Measurements from ENCODE around the gene SLC24A3.

Gene SLC24A3

DNA sequence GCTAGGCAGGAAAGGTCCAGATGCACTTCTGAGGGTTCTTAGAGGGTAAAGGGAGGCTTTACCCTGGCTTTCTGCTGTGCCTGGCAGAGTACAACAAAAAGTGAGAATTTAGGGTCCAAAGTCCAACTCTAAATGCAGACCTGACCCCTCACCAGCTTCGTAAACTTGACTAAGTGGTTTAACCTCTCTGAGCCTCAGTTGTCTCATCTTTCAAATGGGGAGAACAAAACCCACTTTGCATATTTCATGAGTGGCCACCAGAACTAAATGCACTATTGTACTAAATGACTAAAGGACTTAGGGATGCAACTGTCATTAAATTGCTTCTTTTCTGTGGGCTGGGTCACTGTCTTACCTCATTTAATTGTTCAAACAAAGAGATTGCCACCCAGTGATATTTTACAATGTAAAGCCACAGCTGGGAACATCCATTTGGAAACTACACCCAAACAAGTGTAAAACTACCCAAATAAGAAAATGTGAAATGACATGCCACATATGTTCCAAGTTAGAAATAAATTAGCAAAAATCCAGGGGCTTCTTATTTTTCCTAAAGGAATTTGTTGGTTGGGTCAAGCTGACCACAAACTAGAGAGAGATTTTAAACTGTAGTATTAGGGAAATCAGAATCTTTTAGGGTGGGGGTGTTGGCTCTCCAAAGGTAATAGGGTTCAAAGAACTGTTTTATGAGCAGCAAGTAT, 497.3 kb downstream of the SLC24A3 start:
- no peak overlapping the region for H3K4me2 ChIP-seq (ENCODE audit: low read length)
- H2AFZ ChIP-seq (ENCODE audit: low read depth, low read length) = no peak overlapping the region
- no peak overlapping the region for H3K27ac ChIP-seq (ENCODE audit: low read length)
- peaks cover 17% of the 10 kb centered on the region for H3K4me1 ChIP-seq (ENCODE audit: low read length)
- H3K4me3 ChIP-seq (ENCODE audit: low read length) = no peak overlapping the region
- no peaks in the 10 kb centered on the region for H4K20me1 ChIP-seq (ENCODE audit: insufficient read depth, low read length)
- H3K9ac ChIP-seq (ENCODE audit: low read length) = no peak overlapping the region
- TF ChIP-seq, protein P1, sequence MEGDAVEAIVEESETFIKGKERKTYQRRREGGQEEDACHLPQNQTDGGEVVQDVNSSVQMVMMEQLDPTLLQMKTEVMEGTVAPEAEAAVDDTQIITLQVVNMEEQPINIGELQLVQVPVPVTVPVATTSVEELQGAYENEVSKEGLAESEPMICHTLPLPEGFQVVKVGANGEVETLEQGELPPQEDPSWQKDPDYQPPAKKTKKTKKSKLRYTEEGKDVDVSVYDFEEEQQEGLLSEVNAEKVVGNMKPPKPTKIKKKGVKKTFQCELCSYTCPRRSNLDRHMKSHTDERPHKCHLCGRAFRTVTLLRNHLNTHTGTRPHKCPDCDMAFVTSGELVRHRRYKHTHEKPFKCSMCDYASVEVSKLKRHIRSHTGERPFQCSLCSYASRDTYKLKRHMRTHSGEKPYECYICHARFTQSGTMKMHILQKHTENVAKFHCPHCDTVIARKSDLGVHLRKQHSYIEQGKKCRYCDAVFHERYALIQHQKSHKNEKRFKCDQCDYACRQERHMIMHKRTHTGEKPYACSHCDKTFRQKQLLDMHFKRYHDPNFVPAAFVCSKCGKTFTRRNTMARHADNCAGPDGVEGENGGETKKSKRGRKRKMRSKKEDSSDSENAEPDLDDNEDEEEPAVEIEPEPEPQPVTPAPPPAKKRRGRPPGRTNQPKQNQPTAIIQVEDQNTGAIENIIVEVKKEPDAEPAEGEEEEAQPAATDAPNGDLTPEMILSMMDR (IDR thresholded peaks at IDR 0.05; ENCODE audit: low read depth, low read length) = no peak
- no peak for TF ChIP-seq EZH2phosphoT487 (IDR thresholded peaks at IDR 0.05; ENCODE audit: low read depth)
- no peaks in the 10 kb centered on the region for H3K36me3 ChIP-seq (replicated peaks; ENCODE audit: low read depth, low read length)
- H3K27me3 ChIP-seq (ENCODE audit: low read depth, low read length) = peaks cover 60% of the 10 kb centered on the region
- H3K9me3 ChIP-seq (ENCODE audit: insufficient read depth, low read length) = no peaks in the 10 kb centered on the region; the same call in 1 of the 2 replicates
- no peaks in the 10 kb centered on the region for H3K79me2 ChIP-seq (ENCODE audit: low read length)

DNA sequence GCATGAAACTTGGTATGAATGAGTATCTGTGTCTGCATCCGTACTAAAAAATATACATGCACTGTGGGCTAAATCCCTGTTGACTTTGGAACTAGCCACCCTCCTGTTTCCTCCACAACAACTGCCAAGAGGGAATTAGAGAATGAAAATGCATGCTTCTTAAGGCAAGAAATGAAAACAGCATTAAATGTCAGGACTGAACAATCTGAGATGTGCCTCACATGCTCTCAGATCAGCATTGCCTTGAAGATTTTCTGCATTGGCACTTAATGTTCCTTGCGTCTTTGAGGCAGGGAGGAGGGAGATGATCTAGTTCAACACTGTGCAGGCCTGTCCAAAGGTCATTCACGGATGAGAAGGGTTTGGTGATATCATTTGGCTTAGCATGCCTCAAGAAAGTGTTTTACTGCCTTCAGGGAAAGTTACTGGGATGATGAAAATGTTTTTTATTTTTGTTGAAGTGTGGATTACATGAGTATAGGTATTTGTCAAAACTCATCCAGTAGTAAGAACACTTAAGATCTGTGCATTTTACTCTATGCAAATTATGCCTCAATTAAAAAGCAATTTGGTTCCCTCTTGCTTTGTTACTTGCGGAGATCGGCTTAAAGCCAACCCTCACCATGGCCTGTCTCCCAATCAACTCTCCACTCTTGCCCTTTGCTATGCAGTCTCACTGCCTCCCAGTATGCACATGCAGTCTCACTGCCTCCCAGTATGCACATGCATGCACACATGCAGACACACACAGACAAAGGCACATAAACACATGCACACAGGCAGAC, 498.1 kb downstream of the SLC24A3 start:
- TF ChIP-seq EZH2phosphoT487 (IDR thresholded peaks at IDR 0.05; ENCODE audit: low read depth) = no peak
- TF ChIP-seq, protein P1 (IDR thresholded peaks at IDR 0.05; ENCODE audit: low read depth, low read length) = no peak
- no peaks in the 10 kb centered on the region; the same call in 1 of the 2 replicates for H3K9me3 ChIP-seq (ENCODE audit: insufficient read depth, low read length)
- no peaks in the 10 kb centered on the region for H3K79me2 ChIP-seq (ENCODE audit: low read length)
- no peak overlapping the region for H3K4me3 ChIP-seq (ENCODE audit: low read length)
- H3K4me1 ChIP-seq (ENCODE audit: low read length) = peaks cover 17% of the 10 kb centered on the region
- no peak overlapping the region for H3K9ac ChIP-seq (ENCODE audit: low read length)
- no peak overlapping the region for H3K4me2 ChIP-seq (ENCODE audit: low read length)
- H2AFZ ChIP-seq (ENCODE audit: low read depth, low read length) = no peak overlapping the region
- H4K20me1 ChIP-seq (ENCODE audit: insufficient read depth, low read length) = no peaks in the 10 kb centered on the region
- H3K27me3 ChIP-seq (ENCODE audit: low read depth, low read length) = peaks cover 53% of the 10 kb centered on the region
- H3K36me3 ChIP-seq (replicated peaks; ENCODE audit: low read depth, low read length) = no peaks in the 10 kb centered on the region
- no peak overlapping the region for H3K27ac ChIP-seq (ENCODE audit: low read length)

DNA sequence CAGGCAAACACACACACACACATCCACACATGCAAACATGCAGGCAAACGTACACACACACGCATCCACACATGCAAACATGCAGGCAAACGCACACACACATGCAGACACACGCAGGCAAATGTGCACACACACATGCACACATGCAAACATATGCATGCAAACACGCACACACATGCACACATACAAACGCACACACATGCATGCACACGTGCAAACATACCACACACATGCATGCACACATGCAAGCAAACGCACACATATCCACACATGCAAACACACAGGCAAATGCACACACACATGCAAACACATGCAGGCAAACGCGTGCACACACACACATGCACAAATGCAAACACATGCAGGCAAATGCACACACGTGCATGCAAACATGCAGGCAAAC, 498.7 kb downstream of the SLC24A3 start:
- H3K9me3 ChIP-seq (ENCODE audit: insufficient read depth, low read length) = no peaks in the 10 kb centered on the region; the same call in 1 of the 2 replicates
- H3K36me3 ChIP-seq (replicated peaks; ENCODE audit: low read depth, low read length) = no peaks in the 10 kb centered on the region
- H4K20me1 ChIP-seq (ENCODE audit: insufficient read depth, low read length) = no peaks in the 10 kb centered on the region
- H3K27me3 ChIP-seq (ENCODE audit: low read depth, low read length) = peaks cover 47% of the 10 kb centered on the region
- no peak overlapping the region for H3K27ac ChIP-seq (ENCODE audit: low read length)
- no peak overlapping the region for H3K4me3 ChIP-seq (ENCODE audit: low read length)
- TF ChIP-seq, protein P1 (IDR thresholded peaks at IDR 0.05; ENCODE audit: low read depth, low read length) = no peak
- TF ChIP-seq EZH2phosphoT487 (IDR thresholded peaks at IDR 0.05; ENCODE audit: low read depth) = no peak
- peaks cover 13% of the 10 kb centered on the region for H3K4me1 ChIP-seq (ENCODE audit: low read length)
- H3K4me2 ChIP-seq (ENCODE audit: low read length) = no peak overlapping the region
- H3K79me2 ChIP-seq (ENCODE audit: low read length) = no peaks in the 10 kb centered on the region
- no peak overlapping the region for H3K9ac ChIP-seq (ENCODE audit: low read length)
- H2AFZ ChIP-seq (ENCODE audit: low read depth, low read length) = no peak overlapping the region

DNA sequence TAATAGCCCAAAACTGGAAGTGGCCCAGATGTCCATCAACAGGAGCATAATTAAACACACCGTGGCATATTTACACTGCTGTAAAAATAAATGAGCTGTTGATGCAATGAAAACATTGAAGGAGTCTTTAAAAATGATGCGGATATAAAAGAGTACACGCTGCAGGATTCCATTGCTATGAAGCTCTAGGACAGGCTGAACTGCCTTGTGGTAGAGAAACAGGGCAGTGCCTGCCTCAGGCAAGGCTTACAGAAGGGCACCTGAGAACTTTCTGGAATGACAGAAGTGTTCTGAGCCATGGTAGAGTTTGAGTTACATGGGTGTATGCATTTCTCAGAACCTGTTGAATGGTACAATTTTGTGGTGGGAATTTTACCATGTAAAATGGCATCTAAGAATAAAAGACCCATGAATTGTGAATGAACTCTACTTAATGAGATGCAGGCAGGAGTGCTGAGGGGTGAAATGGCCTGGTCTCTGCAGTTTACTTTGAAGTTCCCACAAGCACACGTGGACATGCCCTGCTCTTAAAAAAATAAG, 500.3 kb downstream of the SLC24A3 start:
- Histone ChIP-seq H3K4me3 (ENCODE audit: low read length) (no peak overlapping the region), H4K20me1 (ENCODE audit: insufficient read depth, low read length) (no peaks in the 10 kb centered on the region), H3K27ac (ENCODE audit: low read length) (no peak overlapping the region), H3K9ac (ENCODE audit: low read length) (no peak overlapping the region), H3K4me1 (ENCODE audit: low read length) (0 out of 2 replicates have a peak, but pooled peaks cover 5% of the 10 kb centered on the region), H3K4me2 (ENCODE audit: low read length) (no peak overlapping the region), H2AFZ (ENCODE audit: low read depth, low read length) (no peak overlapping the region), H3K79me2 (ENCODE audit: low read length) (no peaks in the 10 kb centered on the region), H3K36me3 (replicated peaks; ENCODE audit: low read depth, low read length) (no peaks in the 10 kb centered on the region), H3K9me3 (ENCODE audit: insufficient read depth, low read length) (no peaks in the 10 kb centered on the region; the same call in 1 of the 2 replicates), H3K27me3 (ENCODE audit: low read depth, low read length) (peaks cover 38% of the 10 kb centered on the region)
- TF ChIP-seq, protein P1 (IDR thresholded peaks at IDR 0.05; ENCODE audit: low read depth, low read length) = no peak
- TF ChIP-seq EZH2phosphoT487 (IDR thresholded peaks at IDR 0.05; ENCODE audit: low read depth) = no peak
